Right lobe of liver (tissue), 6 donors: ENCODE measurements around the gene CHP2. TPM values are rescaled to one million over a fixed set of nuclear protein-coding genes. Genes with fewer than 3 reads are reported as not detected.

Source experiments
- ATAC-seq, 4 donors: fragments of 200-7000 bp; cut with Tn5 transposase; one replicate each; pipeline ENCODE4 v1.9.1; 2020; ENCODE audit warnings: mild to moderate bottlenecking in 4 of 4, moderate library complexity in 4 of 4
- DNase-seq, 3 donors: peaks; one replicate each; pipeline ENCODE4 v3.0.0-alpha.2; 2020
- H3K27ac ChIP-seq, 3 donors: fragments of 200-600 bp; one replicate each; pipeline ENCODE4 v1.8.0; 2022
- H3K27me3 ChIP-seq, 2 donors: fragments of 200-600 bp; one replicate each; pipeline ENCODE4 v1.8.0; 2022
- H3K36me3 ChIP-seq, 4 donors: fragments of 200-600 bp; sonication (generic) in 1 of 4; one replicate each; pipeline versions ENCODE4 v1.5.1 to v1.8.0; 2017 to 2022; ENCODE audit warnings: control low read depth in 1 of 4
- H3K4me1 ChIP-seq, 4 donors: fragments of 200-600 bp; sonication (generic) in 1 of 4; one replicate each; pipeline versions ENCODE4 v1.5.1 to v1.8.0; 2017 to 2022; ENCODE audit warnings: control low read depth in 1 of 4
- H3K4me3 ChIP-seq, 3 donors: fragments of 200-600 bp; one replicate each; pipeline ENCODE4 v1.8.0; 2022
- H3K9me3 ChIP-seq, 4 donors: fragments of 200-600 bp; sonication (generic) in 1 of 4; one replicate each; pipeline versions ENCODE4 v1.5.1 to v1.8.0; 2017 to 2022; ENCODE audit warnings: control low read depth in 1 of 4
- CTCF ChIP-seq, 4 donors: fragments of 200-600 bp in 3 of 4; fragments of 450-650 bp in 1 of 4; IDR thresholded peaks; one replicate each; pipeline versions ENCODE4 v1.5.1 to v1.8.0; 2016 to 2022; ENCODE audit warnings: antibody characterized with exemption in 4 of 4, mild to moderate bottlenecking in 2 of 4
- POLR2A ChIP-seq: fragments of 450-650 bp; IDR thresholded peaks from one replicate; pipeline ENCODE4 v1.6.1; 2017; ENCODE audit warnings: antibody characterized with exemption, mild to moderate bottlenecking
- whole genome bisulfite sequencing: methylation state at CpG from one replicate; pipeline ENCODE4 v1.1.6; 2018; ENCODE audit warnings: low coverage, low lambda C conversion rate; ENCODE audit not compliant: insufficient coverage; ENCODE audit errors: missing lambda C conversion rate; 5-methylcytosine and 5-hydroxymethylcytosine counted together
- intact Hi-C, 2 donors: fragments of 100-400 bp; cut with DNase I; formaldehyde crosslinking; loops; one replicate each; pipeline versions ENCODE4 v1.11.2 to v1.14.1; 2022
- total RNA-seq, 6 experiments: library from RNA; depleted of rRNA in 2 of 6; stranded (reverse); fragments of >200 nt in 2 of 6; fragmentation: NEBNext Ultra II Directional in 3 of 6; extraction: Animal tissue kit (Norgen Biotek cat#: 25700) in 3 of 6; gene quantifications; one replicate each; pipeline versions ENCODE4 v1.1.0 to v1.2.4, GENCODE V29; 2016 to 2023
- donor health status: DM: no; HTN: yes; CAD: no.
- donor health status: DM: no; HTN: no; CAD: no.
- donor health status: DM: no; HTN: no; CAD: no.
- donor health status: DM: no; HTN: yes; CAD: no.
- donor health status: DM: no; HTN: yes; CAD: no.

The CHP2 gene
- total RNA-seq, 6 experiments from 2014 or later: not detected

GRCh38 chr16:23773339-23773738 lies 18.5 kb downstream of the CHP2 start:
- WGBS: 45% methylated on average over 2 of the region's 2 CpGs

GRCh38 chr16:23781176-23781575 lies 26.4 kb downstream of the CHP2 start:
- H3K4me1 ChIP-seq: no peaks in the 10 kb centered on the region
- H3K9me3 ChIP-seq: no peaks in the 10 kb centered on the region
- no peak for DNase-seq
- TF ChIP-seq CTCF (IDR thresholded peaks at IDR 0.05) (no peak), POLR2A (no peak)
- intact Hi-C loops: no loop called here
- ATAC-seq: peak in 1 of 4 donors; percentile 51
- no peaks in the 10 kb centered on the region for H3K27me3 ChIP-seq
- no peak overlapping the region for H3K27ac ChIP-seq
- H3K36me3 ChIP-seq: no peaks in the 10 kb centered on the region
- H3K4me3 ChIP-seq: no peak overlapping the region
- WGBS: 20% methylated on average over 1 of the region's 1 CpG

More at GRCh38 chr16:23773339-23773738, 18.5 kb downstream of the CHP2 start:
- TF ChIP-seq POLR2A (no peak), CTCF (IDR thresholded peaks at IDR 0.05) (no peak)
- ATAC-seq (no peak), DNase-seq (no peak)
- Histone ChIP-seq H3K4me3 (no peak overlapping the region), H3K36me3 (no peaks in the 10 kb centered on the region), H3K4me1 (no peaks in the 10 kb centered on the region), H3K27ac (no peak overlapping the region), H3K9me3 (no peaks in the 10 kb centered on the region), H3K27me3 (no peaks in the 10 kb centered on the region)
- intact Hi-C loops: no loop called here

GRCh38 chr16:23784811-23785447 lies 30.1 kb downstream of the CHP2 start:
- Histone ChIP-seq H3K4me3 (no peak overlapping the region), H3K27ac (no peak overlapping the region), H3K9me3 (no peaks in the 10 kb centered on the region), H3K27me3 (no peaks in the 10 kb centered on the region), H3K36me3 (no peaks in the 10 kb centered on the region), H3K4me1 (no peaks in the 10 kb centered on the region)
- TF ChIP-seq CTCF (IDR thresholded peaks at IDR 0.05): no peak
- no peak for TF ChIP-seq POLR2A
- DNase-seq: no peak
- ATAC-seq: no peak
- intact Hi-C loops: no loop called here
- 70% methylated on average over 4 of the region's 4 CpGs for WGBS

- intact Hi-C loops: no loop called here
- H3K4me3 ChIP-seq: no peak overlapping the region
- ATAC-seq (no peak), DNase-seq (no peak)
- no peaks in the 10 kb centered on the region for H3K36me3 ChIP-seq
- no peaks in the 10 kb centered on the region for H3K4me1 ChIP-seq
- H3K27me3 ChIP-seq: no peaks in the 10 kb centered on the region
- H3K27ac ChIP-seq: no peak overlapping the region
- no peaks in the 10 kb centered on the region for H3K9me3 ChIP-seq
- TF ChIP-seq POLR2A (no peak), CTCF (IDR thresholded peaks at IDR 0.05) (no peak)
- no CpG with 5 or more reads among the region's 4 CpGs for WGBS
Observed at GRCh38 chr16:23785842-23786241, 31.0 kb downstream of the CHP2 start.
